Measurements from ENCODE around the gene SARS1.

DNA sequence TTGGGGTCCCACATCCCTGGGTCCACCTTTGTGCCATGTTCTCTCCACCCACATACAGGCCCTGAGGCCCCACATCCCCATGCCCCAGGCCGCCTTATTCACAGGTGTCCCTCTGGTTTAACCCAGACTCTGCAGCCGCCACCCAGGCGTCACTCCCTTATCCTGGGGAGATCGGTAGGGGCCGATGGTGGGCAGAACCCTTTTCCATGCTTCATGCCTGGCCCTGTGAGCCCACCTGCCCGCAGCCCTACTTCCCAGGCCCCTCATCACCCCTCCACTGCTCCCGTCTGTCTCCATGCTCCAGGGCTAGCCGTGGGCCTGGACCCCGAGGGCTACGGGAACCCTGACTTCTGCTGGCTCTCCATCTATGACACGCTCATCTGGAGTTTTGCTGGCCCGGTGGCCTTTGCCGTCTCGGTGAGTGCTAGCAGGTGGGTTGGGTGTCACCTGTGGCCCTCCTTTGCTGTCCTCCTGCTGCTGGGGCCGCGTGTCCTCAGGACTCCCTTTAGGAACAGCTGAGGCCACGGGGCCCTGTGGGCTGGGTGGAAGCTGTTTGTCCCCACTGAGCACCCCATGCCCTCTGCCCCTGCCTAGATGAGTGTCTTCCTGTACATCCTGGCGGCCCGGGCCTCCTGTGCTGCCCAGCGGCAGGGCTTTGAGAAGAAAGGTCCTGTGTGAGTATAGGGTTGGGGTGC is 57.1 kb downstream of the SARS1 start:
- TF ChIP-seq EZH2 (IDR thresholded peaks at IDR 0.05) (no peak), POLR2AphosphoS5 (IDR thresholded peaks at IDR 0.05; ENCODE audit: borderline replicate concordance, low read depth, low read length) (no peak), FOXP2 (optimal IDR thresholded peaks at IDR 0.05; ENCODE audit: control extremely low read depth, extremely low read length, insufficient read depth) (no peak)
